Stimulated activated CD8-positive, alpha-beta memory T cell treated with anti-CD3 and anti-CD28 coated beads, Interleukin-15, amount 100 ng/mL, for 48 hours (primary cell): Measurements from ENCODE around the gene WDR7.

Experiments used
- DNase-seq, 2 donors: peaks; one replicate each; pipeline ENCODE4 v3.0.0-alpha.2; 2020; ENCODE audit warnings: low read depth in 2 of 2

WDR7 gene

DNA sequence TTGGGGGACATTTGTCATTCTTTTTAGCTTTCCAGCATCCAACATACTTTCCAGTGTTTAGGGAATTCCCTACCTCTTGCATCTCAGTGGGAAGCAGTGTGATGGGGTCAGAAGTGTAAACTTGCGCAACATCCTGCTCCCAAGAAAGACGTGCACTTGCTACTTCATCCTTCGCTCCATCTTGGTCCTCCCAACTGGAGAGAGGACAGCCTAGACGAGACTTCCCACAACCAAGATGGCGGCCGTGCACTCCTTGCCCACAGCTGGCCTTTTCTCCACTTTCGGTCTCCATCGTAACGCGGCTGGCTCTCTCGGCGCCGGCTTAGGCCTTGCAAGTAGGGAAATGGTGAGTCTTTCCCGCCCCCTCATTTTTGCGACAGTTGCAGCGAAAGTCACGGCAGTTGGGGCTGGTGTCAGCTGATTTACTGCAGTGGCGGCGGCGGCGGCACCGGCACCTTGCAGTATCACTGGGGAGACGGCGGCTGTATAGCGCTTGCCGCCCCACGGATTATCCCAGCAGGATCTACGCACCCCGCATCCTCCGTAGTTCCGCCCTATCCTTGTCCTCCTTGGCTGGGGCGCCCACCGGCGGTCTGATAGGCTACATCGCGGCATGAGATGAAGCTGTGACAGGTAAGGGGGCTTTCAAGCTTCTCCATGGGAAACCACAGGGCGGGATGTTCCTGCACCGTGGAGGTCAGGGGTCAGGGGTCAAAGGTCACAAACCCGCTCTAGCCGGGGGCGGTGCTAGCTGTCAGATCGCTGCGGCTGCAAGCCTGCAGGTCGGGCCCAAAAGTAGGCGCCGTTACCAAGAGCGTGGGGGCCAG is at the start of gene WDR7:
WDR7 (plus strand) TSS at position 416 of the 827 bp plus-strand sequence. CDS start 21,157 bp downstream, outside the sequence.
- DNase-seq: peak; percentile 90 to 92

DNA sequence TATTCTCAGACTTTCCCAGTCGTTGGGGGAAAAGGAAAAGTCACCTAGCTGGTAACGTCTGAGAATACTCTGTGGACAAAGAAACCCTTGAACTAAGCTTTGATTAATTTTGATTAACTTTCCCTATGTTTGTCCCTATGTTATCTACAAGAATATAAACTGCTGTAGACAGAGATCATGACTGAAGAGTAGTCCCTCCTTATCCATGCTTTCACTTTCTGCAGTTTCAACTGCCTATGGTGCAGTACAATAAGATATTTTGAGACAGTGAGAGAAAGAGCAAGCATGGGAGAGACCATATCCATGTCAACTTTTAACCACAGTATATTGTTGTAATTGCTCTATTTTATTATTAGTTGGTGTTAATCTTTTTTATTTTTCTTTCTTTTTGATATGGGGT is 44.5 kb upstream of the WDR7 start:
- DNase-seq: no peak

DNA sequence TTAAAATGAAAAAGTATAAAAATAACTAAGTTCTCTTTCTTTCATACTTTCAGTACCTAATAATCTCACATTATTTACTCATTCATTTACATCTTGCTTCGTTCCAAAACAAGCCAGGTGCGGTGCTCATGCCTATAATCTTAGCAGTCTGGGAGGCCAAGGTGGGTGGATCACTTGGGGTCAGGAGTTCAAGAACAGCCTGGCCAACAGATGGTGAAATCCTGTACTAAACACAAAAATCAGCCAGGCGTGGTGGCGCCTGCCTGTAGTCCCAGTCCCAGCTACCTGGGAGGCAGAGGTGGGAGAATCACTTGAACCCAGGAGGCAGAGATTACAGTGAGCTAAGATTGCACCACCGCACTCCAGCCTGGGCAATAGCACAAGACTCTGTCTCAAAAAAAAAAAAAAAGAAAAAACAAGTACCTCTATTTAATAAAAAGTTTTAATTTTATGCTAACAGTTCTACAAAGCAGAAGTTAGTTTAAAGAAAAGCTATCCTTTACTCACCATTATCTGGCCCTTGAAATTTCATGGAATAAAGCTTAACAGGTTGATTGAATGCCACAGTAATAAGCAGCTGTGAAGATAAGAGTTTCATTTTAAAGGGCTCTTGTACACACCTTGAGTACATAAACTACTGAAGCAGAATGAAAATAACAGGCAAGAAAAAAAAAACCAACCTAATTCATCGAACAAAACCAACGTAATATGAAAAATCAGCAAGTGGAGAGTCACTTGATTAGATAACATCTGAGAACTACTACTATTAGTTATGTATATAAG is 35.2 kb upstream of the WDR7 start:
- DNase-seq: no peak

DNA sequence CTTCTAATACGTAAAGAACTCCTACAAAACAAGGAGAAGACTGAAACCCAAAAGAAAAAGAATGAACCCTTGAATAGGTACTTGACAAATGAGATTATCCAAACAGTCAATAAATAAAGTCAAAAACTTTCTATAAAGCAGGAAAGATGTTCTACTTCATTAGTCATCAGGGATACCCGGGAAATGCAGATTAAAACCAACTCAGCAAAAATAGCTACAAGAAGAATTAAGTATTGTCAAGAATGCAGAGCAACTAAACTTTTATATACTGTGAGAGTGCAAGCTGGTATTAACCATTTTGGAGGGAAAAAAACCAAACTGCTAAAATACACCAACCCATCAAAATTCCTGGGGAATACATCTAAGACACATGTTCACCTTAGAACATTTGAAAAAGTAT is 23.2 kb upstream of the WDR7 start:
- no peak for DNase-seq

DNA sequence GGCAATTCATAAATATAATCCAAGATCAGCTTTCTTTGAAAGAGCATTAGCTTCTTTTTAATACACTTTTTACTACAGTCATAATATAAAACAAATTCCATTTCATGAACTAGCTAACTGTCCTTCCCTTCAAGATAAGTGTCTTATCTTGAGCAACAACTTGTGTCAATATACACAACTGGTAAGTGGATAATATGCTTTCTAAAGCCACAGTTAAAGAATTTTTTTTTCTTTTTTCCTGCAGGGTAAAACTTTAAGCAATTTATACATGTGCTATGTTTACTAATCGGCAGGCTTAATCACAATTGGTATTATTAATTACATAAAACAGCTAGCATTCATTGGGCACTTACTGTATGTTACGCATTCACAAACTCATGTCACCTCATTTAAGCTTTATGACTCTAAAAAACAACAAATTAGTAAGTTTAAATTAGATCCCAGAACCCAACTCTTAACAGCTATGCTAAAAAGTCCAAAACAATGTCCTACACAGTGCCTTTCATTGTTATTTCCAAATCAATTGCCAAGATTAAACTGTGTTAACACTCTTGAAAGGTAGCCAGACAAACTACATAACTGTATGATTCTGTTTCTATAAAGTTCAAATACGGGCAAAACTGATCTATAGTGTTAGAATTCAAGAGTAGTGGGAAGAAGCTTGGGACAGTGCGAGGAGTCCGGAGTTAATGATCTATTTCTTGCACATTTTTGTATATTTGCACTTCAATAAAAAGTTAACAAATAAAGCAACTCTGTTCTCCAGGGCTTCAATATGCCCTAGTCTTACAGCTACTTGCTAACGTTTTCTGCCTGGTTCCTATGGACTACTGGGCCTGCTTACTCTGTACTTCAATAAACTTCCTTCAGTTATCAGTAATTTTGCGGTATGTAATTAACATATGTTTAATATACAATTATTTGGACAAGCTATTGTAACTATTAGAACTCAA is 18.8 kb upstream of the WDR7 start:
- DNase-seq: no peak

DNA sequence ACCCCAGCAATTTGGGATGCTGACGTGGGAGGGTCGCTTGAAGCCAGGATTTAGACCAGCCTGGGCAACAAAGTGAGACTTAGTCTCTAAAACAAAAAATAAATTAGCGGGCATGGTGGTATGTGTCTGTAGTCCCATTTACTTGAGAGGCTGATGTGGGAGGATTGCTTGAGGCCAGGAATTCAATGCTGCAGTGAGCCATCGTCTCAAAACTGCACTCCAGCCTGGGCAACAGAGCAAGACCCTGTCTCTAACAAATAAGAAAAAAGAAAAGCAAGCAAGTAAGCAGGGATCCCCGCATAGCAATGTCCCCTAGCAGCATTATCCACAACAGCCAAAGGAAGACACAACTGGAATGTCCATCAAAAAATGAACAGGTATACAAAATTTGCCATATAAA is 16.2 kb upstream of the WDR7 start:
- no peak for DNase-seq

DNA sequence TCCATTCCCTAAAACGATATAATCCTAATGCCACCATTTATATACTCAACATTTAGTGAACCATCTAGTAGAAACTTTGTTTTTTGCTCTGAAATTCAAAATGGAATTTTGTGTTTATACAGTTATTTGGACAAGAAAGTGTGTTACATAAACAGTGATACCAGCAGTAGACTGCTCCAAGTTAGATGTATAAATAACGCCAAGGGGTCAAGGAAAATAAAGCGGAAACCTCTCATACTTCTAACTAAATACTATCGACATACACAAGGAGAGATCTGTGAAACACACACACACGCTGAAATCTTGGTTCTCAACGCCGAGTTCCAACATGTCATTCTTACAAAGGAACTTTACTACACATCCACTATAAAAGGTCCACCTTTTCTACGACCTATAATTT is 14.0 kb upstream of the WDR7 start:
- no peak for DNase-seq

DNA sequence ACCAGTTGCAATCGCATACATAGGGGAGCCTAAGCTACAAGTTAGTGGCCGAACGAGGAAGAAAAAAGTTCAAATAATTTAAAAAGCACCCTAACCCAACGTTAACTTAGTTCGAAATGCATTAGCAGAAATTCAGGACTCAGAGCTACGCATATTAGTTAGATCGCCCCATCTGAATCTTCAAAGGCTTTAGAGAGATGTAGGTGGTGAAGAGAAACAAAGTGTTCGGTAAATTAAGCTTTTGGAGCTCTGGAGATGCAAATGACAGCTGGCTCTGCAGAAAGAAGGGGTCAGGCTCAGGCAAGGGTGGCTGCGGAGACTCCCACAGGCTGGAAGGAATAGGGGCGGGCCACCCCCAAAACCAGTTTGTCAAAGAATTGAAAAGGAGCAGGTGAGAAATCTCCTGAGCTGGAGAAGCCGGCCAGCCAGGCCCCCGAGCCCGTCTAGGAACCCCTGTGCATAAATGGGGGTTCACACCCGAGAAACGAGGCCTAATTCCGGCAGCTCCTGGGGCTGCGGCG is 13.4 kb upstream of the WDR7 start:
- DNase-seq: no peak

DNA sequence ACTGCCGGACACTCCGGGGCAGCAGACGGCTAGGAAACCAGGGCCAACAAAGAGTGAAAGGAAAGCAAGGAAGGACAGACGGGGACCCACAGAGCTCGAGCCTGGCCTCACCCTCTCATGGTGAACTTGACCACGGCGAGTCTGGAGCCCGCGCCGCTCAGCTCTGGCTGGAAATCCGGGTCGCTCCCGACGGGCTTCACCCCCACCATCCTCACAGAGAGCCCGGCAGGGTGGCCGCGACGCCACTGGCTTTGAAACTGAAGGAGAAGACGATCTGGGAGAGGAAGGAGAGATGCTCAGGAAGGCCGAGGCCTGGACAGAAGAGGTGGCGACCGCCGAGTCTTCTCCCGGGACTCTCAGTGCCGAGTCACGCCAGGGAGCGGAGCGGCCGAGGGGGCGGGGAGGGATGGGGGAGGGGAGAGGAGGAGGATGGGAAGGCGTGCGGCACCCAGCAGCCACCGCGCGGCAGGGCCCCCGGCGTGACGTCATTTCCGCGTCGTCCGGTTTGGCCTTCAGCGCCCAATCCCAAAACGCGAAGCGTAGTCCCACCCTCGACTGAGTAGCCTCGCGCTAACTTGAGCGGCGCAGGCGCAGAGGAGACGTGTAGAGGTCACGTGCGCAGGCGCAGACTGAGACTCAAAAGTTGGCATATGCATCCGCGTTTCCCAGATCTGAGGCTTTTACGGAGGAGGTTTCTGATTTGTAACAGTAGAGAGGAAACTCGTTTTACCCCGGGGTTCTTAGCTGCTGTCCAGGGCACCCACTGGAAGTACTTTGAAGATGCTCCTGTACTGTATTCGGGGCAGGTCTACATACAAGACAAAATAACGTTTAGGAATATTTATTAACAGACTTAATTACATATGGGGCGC is 12.7 kb upstream of the WDR7 start, which contains the start of gene TXNL1:
TXNL1 (minus strand) TSS at position 361 of the 872 bp plus-strand sequence; CDS start at position 209, 152 bp downstream.
- DNase-seq: peak; percentile 99

DNA sequence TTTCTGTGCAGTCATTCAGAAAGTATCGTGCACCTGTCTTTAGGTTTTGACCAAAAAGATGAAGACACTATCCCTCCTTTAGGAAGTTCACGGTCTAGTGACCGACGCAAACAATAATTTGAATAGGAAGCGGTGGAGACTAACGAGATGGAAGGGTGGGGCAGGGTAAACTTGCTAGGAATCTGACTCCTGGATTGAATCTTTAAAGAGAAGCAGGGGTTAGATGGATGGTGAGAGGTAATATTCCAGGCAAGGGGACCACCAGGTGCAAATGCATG is 12.1 kb upstream of the WDR7 start:
- DNase-seq: no peak

DNA sequence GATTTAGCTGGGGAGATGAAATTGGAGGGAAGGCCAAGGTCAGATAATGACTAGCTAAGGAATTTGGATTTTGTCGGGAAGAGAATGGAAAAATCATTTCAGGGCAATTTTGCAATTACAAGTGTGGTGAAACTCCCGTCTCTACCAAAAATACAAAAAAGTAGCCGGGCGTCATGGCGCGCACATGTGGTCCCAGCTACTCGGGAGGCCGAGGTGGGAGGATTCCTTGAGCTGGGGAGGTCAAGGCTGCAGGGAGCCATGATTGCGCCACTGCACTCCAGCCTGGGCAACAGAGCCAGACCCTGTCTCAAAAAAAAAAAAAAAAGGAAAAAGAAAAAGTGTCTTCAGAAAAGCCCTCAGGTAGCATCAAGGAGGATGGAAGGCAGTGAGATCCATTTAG is 11.6 kb upstream of the WDR7 start:
- no peak for DNase-seq

DNA sequence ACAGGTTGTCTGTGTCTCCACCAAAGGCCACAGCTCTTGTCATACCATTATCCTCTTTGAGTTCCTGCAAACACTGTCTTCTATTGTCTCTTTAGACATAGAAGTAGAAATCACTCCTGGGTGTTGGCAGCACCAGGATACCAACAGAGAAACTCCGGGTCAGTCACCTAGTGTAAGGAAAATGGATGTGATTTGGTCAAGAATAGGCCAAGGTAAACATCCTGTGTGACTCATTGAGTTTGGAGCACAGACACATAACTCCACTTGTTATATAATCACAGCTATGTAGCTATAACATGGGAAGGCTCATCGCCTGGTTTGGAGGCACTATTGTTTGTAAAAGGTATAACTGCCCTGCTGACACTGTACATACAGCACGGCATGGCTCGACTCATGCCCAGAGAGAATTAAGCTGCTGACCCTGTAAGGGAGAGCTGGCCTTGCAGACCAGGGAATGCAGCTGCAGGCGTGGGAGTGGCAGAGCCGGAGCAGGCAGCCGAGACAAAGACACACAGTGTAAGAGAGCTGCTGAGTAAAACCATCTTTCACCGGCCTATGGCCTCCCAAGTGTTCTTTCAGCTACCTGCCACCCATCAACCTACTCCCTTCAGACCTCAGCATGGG is 9.3 kb upstream of the WDR7 start:
- no peak for DNase-seq

DNA sequence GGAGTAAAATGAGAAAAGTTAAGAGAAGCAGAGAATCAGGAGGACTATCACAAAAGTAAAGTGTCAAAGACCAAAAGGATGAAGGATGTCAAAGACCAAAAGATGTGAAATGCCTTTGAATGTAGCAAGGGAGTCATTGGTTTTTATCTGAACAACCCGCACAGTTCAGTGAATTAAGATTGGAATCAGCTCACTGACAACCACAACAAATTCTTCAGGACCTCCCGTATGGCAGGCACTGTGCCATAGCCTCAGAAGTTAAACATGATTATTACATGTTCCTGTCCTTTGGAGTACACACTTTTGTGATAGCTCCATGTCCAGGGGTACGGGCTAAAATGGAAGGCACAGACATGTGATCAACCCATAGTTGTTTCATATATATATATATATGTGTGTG is 7.8 kb upstream of the WDR7 start:
- DNase-seq: no peak

DNA sequence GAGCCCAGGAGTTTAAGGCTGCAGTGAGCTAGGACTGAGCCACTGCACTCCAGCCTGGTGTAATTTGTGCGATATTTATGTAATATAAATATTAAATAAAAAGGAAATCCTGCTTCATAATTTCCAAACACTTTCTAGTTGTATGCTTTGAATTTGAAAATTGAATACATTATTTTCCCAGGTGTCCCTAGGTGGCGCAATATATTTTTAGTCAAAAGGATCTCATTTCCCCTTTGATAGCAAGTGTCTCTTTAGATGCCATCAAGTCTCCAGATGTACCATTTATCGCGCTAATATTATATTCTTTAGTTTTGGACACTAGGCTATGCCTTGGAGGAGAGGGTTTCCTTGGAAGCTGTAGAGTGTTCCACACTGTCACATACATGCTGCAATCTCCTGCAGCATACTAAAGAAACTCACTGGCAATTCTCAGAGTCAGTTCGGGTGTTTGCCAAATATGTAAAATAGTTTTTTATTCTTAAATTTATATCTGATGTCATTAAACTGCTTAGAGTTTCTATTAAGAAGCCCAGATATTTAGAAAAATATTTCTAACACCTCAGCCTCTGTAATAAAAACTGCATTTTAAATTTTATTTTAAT is 5.6 kb upstream of the WDR7 start:
- no peak for DNase-seq

DNA sequence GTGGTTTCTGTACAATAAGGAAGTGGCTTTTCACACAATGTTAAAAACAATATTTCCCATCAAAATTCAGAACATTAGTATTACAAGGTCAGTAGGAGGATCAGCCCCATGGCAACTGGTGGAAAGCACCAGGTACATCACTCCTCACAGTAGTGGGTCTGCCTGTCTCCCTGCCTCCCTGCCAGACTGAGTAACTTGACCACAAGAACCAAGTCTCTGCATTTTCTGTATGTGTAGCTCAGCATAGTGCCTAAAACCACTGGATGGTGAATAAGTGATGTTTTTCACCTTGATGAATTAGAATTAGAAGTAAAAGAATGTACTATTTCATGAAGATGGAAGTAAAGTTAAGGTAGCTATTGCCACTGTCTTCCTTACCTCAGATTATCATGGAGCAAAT is 4.1 kb upstream of the WDR7 start:
- peak in 1 of 2 donors; percentile 34 for DNase-seq

DNA sequence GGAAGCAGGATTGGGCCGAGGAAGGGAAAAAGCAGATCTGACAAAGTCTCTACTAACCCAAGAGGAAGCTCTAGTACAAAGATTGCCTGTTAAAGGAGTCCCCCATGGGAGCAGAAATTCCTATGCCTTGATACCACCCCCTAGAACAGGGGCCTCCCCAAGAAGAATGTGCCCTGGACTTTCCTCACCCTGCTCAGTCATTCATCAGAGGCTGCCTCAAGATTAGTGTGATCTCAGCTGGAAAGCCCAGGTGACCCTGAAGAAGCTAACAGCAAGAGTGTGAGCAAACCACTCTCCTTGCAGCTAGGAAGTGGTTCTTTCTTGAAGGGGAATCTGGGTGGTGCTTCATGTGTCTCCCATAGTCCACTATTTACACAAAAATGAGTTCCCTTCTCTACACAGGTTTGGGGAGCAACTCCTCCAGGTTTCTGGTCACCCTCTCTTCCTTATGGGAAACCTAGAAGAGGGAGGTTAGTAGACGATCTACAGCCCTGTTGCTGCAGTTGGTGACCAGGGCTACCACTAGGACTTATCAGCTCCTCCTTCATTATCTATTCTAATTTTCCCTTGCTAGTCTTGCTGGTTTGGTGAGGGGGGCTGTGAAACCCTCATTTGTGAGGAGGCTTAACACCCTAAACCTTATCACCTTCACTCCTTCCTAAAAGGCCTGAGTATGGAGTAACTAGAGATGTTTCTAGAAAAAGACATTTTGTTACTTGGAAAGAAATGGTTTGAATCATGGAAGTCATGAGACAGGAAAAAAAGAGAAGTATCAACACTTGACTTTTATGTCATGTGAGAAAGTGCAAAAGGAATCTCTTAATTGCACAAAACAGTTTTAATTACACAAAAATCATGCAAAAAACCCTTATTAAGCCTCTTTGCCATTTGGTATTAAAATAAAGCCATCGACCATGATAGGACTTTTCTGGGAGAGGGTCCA is 2.9 kb upstream of the WDR7 start:
- no peak for DNase-seq

DNA sequence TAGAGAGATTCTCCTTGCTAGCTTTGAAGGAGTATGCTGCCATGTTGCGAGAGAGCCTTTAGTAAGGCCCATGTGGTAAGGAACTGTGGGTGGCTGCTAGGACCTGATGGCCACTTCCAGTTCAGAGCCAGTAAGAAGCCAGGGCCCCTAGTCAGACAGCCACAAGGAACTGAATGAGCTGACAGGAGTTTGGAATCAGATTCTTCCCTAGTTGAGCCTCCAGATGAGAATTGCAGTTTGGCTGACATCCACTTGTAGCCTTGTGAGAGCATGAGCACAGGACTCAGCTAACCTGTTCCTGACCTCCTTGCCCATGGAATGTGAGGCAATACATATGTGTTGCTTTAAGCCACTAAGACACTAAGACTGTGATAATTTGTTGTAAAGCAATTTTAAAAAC is 1.2 kb upstream of the WDR7 start:
- DNase-seq: no peak

DNA sequence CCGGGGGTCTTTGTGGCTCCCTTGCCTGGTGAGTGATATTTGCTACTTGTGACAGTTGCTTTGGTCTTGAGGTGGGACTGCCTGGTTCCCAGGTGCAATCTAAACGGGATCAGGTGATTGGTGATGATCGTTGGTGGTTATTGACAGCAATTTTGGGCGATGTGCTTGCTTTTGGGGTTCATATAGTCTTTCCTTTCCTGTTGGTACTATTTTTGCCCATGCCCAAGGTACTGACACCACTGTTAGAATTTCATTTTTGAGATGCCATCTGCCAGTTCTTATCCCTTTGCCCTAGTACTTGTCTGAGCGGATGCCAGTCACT is 573 bp downstream of the WDR7 start:
- no peak for DNase-seq

DNA sequence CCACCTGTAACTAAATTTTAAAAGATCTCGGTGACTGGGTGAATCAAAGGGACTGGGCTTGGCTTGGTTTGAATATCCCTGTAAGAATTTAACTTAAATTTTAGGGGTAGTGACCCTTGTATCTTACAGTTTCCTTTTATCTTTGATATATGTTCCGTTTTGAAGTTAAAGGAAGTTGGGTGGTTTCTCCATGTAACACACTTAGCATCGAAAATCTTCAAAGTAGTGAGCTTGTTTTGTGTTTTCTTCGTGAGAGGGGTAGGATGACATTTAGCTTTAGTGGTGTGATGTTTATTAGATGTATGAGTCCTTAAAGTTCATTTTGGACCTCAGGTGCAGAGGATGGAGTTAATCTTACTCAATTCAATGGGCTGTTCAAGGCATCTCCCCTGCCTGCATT is 1.6 kb downstream of the WDR7 start:
- DNase-seq: no peak
